Inflammatory macrophage treated with lipopolysaccharide for 1 hour (primary cell): ENCODE results near the gene SUGCT.

Source experiments
- DNase-seq, 2 donors: peaks; one replicate each; pipeline ENCODE4 v3.0.0-alpha.2; 2020 to 2022

The SUGCT gene

DNA sequence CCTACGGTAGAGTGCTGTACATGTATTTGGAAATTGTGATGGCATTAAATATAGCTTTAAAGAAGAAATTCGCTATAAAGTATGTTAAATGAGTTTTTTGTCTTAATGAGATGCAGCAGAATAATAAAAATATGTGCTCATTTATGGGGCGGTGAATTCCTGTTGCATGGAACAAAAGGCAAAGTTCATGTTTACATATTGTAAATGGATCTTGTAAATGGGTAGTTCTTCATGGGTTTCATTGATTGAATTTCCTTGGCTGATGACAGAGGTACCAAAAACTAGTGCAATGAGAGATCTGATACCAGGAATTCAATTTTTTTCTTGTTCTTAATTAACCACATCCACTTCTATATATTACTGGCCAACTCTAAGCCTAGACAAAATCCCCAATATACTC is 284.2 kb downstream of the SUGCT start:
- no peak for DNase-seq

GRCh38 chr7:40419806-40420205 is 285.0 kb downstream of the SUGCT start:
- peak; percentile 53 to 63 for DNase-seq

- no peak for DNase-seq
Observed at GRCh38 chr7:40421433-40421832, 286.6 kb downstream of the SUGCT start.

DNA sequence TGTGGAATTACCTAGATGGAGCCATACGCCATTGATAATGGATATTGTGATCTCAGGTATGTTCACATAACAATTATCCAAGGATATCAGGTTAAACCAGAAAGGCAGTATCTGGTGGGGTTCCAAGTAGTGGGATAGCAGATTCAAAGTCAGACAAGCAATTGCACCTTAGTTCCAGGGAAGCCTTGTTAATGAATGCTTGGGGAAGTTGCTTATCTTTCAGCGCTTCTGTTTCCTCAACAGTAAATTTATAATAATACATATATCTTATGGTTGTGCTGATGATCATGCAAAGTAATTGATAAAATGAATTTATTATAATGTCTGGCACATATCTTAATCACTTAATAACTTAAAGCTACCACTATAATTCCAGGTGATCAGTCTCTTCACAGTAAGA is 290.9 kb downstream of the SUGCT start:
- no peak for DNase-seq

- no peak for DNase-seq
Observed at GRCh38 chr7:40428421-40428820, 293.6 kb downstream of the SUGCT start.

DNA sequence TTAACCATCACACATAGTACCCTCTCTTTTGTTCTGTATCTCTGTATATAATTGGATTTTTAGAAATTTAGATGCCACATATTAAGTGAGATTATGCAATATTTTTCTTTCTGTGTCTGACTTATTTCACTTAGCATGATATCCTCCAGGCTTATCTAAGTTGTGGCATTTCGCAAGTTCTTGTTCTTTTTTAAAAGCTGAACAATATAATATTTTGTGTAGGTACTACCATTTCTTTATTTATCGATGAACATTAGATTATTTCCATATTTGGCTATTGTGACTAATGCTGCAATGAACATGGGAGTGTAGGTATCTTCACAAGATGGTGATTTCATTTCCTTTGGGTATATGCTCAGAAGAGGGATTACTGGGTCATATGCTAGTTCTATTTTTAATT is 295.0 kb downstream of the SUGCT start:
- no peak for DNase-seq

DNA sequence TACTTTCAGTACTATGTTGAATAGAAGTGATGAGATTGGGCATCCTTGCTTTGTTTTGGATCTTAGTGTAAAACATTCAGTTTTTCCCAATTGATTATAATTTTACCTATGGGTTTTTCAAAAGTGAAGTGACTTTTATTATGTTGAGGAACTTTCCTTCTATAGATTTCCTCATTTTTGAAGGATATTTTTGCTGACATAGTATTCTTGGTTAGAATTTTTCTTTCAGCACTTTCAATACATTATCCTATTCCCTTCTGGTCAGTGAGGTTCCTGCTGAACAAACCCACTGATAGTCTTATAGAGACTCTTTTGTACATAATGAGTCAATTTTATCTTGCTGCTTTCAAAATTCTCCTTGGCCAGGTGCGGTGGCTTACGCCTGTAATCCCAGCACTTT is 297.2 kb downstream of the SUGCT start:
- no peak for DNase-seq

DNA sequence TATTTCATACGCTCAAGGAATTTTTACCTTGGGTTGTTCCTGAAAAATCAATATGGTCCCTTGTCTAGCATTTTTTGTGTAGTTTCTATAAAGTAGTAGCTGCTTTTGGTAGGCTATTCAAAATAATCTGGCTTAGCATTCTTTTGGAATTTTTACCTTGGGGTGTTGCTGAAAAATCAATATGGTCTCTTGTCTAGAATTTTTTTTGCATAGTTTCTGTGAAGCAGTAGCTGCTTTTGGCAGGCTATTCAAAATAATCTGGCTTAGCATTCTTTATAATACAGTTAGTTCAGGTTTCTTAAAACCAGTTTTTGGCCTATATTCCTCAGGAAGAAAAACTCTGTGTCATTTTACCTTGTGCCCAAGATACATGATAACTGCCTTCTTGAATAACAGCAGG is 301.9 kb downstream of the SUGCT start:
- DNase-seq: no peak

DNA sequence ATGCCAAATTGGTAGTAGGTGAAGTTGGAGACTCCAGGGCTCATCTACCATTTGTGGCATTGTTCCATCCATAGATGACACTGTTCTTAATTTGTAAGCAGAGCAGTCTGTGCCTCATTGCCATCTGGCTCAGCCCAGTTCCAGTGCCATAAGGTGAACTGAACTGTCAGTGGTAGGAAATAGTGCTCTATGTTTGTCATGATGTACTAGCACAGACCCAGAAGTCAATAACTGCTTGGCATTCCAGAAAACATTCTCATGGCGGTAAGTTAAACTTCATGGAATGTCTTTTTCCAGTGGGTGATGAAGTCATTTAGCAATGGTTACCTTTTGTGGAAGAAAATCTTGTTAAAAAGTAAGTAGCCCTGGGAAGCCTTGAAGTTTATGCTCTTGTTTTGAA is 302.7 kb downstream of the SUGCT start:
- no peak for DNase-seq

- no peak for DNase-seq
Observed at GRCh38 chr7:40437936-40438634, 303.3 kb downstream of the SUGCT start.

DNA sequence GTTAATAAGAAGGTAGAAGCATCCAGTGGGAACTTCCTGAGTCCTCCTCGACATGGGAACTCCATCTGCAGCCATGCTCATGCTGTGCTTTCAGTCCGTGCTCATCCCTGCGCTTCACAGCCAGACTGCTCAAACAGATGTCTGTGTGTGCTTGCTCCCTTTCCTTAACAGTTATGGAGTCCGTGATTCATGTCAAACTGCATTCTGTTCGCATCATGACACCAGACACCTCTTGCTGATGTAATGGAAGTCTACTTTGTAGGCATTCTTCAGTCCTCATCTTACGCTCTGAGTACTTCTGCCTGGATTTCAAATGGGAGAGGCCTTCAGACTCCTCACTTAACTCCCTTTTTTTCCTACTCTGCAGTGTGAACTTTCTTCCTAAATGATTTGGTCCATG is 304.9 kb downstream of the SUGCT start:
- no peak for DNase-seq

DNA sequence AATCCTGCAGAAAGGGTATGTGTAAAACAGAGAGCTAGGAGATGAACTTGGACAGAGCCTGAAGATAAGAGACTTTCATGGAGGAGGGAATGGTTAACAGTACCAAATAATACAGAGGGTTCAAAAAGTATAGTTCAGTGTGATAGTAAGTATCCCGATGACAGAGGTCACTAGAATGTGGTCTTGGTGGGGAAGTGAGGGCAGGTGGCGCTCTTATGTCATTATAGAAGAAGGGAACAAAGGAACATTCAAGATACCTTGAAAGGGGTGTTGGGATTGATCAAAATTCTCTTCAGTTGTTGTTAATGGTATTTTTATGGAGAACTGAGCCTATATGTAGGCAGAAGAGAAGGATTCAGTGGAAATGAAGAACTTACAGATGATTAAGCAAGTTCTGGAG is 312.5 kb downstream of the SUGCT start:
- DNase-seq: no peak

- peak; percentile 37 to 38 for DNase-seq
Observed at GRCh38 chr7:40455485-40455884, 320.7 kb downstream of the SUGCT start.

GRCh38 chr7:40457776-40458480 is 323.1 kb downstream of the SUGCT start:
- no peak for DNase-seq

DNA sequence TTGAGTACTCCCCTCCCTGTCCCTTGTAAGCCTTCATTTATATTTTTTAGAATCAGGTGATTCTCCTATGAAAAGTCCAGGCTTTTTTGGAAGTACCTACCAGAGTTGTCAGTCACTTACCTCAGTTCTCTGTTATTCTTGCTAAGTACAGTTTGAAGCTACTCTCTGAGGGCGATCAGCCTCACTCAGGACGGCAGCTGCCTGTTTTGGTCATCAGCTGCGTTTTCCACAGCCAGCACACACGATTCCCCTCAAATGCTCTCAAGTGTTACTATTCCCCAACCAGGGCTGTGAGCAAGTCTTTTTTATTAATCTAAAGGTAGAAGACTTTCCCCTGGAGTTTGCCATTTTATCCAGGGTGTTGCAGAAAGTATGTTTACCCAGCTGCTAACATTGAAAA is 328.6 kb downstream of the SUGCT start:
- no peak for DNase-seq

DNA sequence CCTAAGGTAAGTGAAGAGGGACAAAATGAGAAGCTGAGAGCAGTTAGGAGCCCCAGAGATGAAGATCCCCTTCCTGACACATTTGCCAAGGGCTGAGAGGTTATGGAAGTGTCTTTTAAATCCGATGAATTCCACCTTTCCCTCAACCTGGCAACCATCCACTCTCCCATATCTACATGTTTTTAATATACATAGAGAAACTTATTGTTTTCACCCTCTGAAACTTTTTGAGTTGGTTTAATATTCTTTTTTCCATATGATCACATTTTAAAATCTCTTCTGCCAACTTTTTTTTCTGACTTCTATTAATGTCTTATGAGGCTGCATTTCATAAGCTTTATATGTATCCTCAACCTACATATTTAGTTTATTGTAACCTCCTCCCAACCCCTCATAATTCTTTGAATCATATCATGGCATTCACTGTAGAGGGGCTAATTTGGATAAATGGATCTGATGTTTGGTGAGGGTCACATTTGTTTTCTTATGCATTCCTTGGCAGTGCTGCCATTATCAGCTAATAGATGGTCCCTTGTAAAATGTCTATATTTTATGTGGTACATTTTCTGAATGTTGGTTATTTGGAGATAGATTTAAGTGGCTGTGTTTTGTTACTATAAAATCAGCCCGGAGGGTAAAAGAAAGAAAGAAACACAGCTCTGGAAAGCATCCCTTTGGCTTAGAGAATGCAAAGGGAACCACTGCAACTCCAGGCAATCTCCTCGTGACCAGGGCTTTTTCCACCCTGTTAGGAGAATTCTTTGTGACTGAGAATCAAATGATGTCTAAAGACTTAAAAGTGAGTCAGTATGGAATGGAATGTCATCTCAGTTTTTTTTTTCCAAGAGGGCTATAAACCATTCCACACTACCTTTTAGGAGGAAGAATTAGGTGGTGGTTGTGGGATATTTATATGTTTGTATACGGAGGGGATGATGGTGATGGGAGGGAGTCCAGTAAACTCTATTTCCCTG is 334.4 kb downstream of the SUGCT start:
- no peak for DNase-seq

- DNase-seq: no peak
Observed at GRCh38 chr7:40470091-40470592, 335.3 kb downstream of the SUGCT start.

DNA sequence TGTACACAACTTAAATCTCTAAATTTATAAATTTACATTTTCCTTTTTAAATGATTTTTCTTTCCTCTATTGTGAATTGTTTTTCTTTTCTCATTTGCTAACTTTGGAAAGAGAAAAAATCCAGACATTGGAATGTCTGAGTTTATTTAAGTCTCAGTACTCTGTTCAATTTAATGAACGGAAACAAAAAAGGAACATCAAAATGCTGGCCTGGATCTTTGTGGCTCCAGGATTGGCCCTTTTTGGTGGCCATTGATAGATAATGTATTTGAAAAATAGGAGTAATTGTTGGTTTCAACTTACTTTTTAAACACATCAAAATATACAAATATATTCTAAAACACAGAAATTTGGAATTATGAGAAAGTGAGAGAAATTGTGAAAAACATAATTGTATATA is 336.0 kb downstream of the SUGCT start:
- DNase-seq: no peak

GRCh38 chr7:40471891-40472290 is 337.1 kb downstream of the SUGCT start:
- no peak for DNase-seq

- DNase-seq: no peak
Observed at GRCh38 chr7:40474790-40475680, 340.2 kb downstream of the SUGCT start.

- DNase-seq: no peak
Observed at GRCh38 chr7:40475681-40475982, 340.8 kb downstream of the SUGCT start.

- DNase-seq: no peak
Observed at GRCh38 chr7:40477094-40477493, 342.3 kb downstream of the SUGCT start.

- no peak for DNase-seq
Observed at GRCh38 chr7:40482845-40483244, 348.0 kb downstream of the SUGCT start.
